HL-60 (cell line): ENCODE results near the gene POU2F3.

Experiments used
- DNase-seq, 2 experiments: peaks; one replicate each; pipeline ENCODE4 v3.0.0-alpha.2; 2010 to 2020; ENCODE audit warnings: low read depth in 1 of 2, low spot score in 1 of 2
- H3K27ac ChIP-seq: fragments of 250-450 bp; sonication (Bioruptor Pico); replicated peaks from 2 replicates; pipeline ENCODE4 v1.5.1; 2020; ENCODE audit warnings: mild to moderate bottlenecking, moderate library complexity
- H3K27me3 ChIP-seq: fragments of 250-450 bp; sonication (Bioruptor Pico); 2 replicates; pipeline ENCODE4 v1.5.1; 2021; ENCODE audit warnings: mild to moderate bottlenecking, moderate library complexity; ENCODE audit not compliant: insufficient read depth, poor library complexity, severe bottlenecking
- H3K4me3 ChIP-seq: replicated peaks from 2 replicates; pipeline ENCODE4 v1.5.1; 2011; ENCODE audit warnings: mild to moderate bottlenecking, control low read depth, low read length; ENCODE audit not compliant: insufficient read depth
- GABPA ChIP-seq: IDR thresholded peaks from 2 replicates; pipeline ENCODE4 v1.6.1; 2012; ENCODE audit warnings: low read depth
- POLR2AphosphoS5 ChIP-seq: IDR thresholded peaks from 2 replicates; pipeline ENCODE4 v1.6.1; 2012; ENCODE audit warnings: low read depth
- SPI1 ChIP-seq: IDR thresholded peaks from 2 replicates; pipeline ENCODE4 v1.6.1; 2012; ENCODE audit warnings: low read depth, mild to moderate bottlenecking, borderline replicate concordance
- TF ChIP-seq, protein P1 (sequence below): IDR thresholded peaks from 2 replicates; pipeline ENCODE4 v1.6.1; 2012; ENCODE audit warnings: low read depth; ENCODE audit not compliant: insufficient replicate concordance
- TF ChIP-seq, protein P2 (sequence below): IDR thresholded peaks from one replicate; pipeline ENCODE4 v1.5.1; 2011; ENCODE audit warnings: low read length, control low read depth, inconsistent platforms; ENCODE audit not compliant: insufficient read depth

Gene POU2F3

DNA sequence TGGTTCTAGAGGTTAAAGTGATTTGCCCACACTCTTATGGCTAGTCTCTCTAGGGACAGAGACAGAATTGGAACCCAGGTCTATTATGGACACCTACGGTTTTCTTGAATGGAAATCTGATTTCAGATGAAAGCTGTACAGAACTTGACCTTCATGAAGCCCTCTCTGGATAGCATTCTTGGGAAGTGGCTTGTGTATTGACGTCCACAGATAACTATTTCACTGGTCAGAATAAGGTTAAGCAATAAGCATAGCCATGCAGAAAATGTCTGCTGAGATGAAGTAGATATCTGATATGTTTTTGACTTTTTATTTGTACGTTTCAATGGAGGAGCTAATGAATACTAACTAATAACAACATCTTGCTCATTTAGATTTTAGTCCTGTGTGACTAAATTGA lies 86.3 kb downstream of the POU2F3 start:
- TF ChIP-seq POLR2AphosphoS5: no peak
- TF ChIP-seq, protein P1, sequence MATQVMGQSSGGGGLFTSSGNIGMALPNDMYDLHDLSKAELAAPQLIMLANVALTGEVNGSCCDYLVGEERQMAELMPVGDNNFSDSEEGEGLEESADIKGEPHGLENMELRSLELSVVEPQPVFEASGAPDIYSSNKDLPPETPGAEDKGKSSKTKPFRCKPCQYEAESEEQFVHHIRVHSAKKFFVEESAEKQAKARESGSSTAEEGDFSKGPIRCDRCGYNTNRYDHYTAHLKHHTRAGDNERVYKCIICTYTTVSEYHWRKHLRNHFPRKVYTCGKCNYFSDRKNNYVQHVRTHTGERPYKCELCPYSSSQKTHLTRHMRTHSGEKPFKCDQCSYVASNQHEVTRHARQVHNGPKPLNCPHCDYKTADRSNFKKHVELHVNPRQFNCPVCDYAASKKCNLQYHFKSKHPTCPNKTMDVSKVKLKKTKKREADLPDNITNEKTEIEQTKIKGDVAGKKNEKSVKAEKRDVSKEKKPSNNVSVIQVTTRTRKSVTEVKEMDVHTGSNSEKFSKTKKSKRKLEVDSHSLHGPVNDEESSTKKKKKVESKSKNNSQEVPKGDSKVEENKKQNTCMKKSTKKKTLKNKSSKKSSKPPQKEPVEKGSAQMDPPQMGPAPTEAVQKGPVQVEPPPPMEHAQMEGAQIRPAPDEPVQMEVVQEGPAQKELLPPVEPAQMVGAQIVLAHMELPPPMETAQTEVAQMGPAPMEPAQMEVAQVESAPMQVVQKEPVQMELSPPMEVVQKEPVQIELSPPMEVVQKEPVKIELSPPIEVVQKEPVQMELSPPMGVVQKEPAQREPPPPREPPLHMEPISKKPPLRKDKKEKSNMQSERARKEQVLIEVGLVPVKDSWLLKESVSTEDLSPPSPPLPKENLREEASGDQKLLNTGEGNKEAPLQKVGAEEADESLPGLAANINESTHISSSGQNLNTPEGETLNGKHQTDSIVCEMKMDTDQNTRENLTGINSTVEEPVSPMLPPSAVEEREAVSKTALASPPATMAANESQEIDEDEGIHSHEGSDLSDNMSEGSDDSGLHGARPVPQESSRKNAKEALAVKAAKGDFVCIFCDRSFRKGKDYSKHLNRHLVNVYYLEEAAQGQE: no peak
- TF ChIP-seq GABPA: no peak
- TF ChIP-seq SPI1: no peak
- TF ChIP-seq, protein P2, sequence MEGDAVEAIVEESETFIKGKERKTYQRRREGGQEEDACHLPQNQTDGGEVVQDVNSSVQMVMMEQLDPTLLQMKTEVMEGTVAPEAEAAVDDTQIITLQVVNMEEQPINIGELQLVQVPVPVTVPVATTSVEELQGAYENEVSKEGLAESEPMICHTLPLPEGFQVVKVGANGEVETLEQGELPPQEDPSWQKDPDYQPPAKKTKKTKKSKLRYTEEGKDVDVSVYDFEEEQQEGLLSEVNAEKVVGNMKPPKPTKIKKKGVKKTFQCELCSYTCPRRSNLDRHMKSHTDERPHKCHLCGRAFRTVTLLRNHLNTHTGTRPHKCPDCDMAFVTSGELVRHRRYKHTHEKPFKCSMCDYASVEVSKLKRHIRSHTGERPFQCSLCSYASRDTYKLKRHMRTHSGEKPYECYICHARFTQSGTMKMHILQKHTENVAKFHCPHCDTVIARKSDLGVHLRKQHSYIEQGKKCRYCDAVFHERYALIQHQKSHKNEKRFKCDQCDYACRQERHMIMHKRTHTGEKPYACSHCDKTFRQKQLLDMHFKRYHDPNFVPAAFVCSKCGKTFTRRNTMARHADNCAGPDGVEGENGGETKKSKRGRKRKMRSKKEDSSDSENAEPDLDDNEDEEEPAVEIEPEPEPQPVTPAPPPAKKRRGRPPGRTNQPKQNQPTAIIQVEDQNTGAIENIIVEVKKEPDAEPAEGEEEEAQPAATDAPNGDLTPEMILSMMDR: no peak
- Histone ChIP-seq H3K4me3 (no peak overlapping the region), H3K27ac (no peak overlapping the region), H3K27me3 (peaks cover 44% of the 10 kb centered on the region)
- DNase-seq: no peak

DNA sequence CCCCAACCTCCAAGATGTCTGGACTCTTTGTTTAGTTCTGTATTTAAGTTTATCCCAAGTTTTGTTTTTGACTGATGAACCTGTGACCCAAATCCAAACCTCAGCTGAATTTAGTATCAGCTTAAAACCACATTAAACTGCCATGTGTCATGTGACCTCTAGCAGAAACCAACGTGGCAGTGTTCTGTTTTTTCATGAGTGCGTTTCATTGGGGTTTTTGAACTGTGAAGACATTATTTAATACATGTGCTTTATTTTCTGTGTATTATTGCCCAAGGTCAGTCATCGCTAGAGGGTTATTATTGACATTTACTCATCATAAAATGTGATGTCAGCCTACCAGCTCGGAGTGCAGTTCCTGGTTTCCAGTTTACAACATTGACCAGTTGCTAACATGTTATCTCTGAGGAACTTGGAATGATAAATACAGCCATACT lies 86.9 kb downstream of the POU2F3 start:
- Histone ChIP-seq H3K4me3 (no peak overlapping the region), H3K27ac (no peak overlapping the region), H3K27me3 (peaks cover 51% of the 10 kb centered on the region)
- DNase-seq: no peak
- TF ChIP-seq, protein P1: no peak
- no peak for TF ChIP-seq SPI1
- no peak for TF ChIP-seq GABPA
- TF ChIP-seq POLR2AphosphoS5: no peak
- TF ChIP-seq, protein P2: no peak

DNA sequence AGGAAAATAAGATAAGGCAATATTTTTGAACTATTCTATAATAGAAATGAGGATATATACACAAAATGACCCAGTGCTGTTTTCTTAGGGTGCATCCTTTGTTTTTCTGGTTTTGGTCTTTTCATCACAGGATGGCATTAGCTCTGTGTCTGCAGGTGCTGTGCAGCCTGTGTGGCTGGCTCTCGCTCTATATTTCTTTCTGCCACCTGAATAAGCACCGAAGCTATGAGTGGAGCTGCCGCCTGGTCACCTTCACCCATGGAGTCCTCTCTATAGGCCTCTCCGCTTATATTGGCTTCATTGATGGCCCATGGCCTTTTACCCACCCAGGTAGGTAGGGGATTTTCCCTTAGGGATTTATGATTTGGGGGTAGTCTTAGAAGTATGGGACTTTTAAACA lies 87.4 kb downstream of the POU2F3 start:
- Histone ChIP-seq H3K4me3 (no peak overlapping the region), H3K27ac (no peak overlapping the region), H3K27me3 (peaks cover 55% of the 10 kb centered on the region)
- DNase-seq: no peak
- TF ChIP-seq SPI1: no peak
- TF ChIP-seq, protein P1: no peak
- no peak for TF ChIP-seq GABPA
- no peak for TF ChIP-seq POLR2AphosphoS5
- TF ChIP-seq, protein P2: no peak
